ENCODE results near the gene ABHD16A.
"Not testable (repeated sequence)": the region's sequence is repeated elsewhere in the genome, so short reads cannot be mapped to it uniquely, and the experiment has no call there.

ABHD16A gene

GRCh38 chr6:31713991-31714684 lies 11.0 kb upstream of the ABHD16A start:
- no peak for DNase-seq

- no peak for DNase-seq
Measured at GRCh38 chr6:31713465-31713864, 10.3 kb upstream of the ABHD16A start.

- no peak for DNase-seq
Measured at GRCh38 chr6:31712296-31712695, 9.2 kb upstream of the ABHD16A start.

- no peak for DNase-seq
Measured at GRCh38 chr6:31711233-31711632, 8.1 kb upstream of the ABHD16A start.

GRCh38 chr6:31710523-31711219 lies 7.5 kb upstream of the ABHD16A start:
- DNase-seq: no peak

GRCh38 chr6:31709157-31709556 lies 6.0 kb upstream of the ABHD16A start:
- not testable (repeated sequence) for DNase-seq

- no peak for DNase-seq
Measured at GRCh38 chr6:31708224-31708623, 5.1 kb upstream of the ABHD16A start.

GRCh38 chr6:31707701-31708100 lies 4.6 kb upstream of the ABHD16A start:
- DNase-seq: no peak

- no peak for DNase-seq
Measured at GRCh38 chr6:31706599-31706998, 3.5 kb upstream of the ABHD16A start, which contains the start of gene LY6G6F. TSS of gene LY6G6F (plus strand) at chr6:31706866. CDS start at chr6:31706907, 41 bp downstream.

- DNase-seq: no peak
Measured at GRCh38 chr6:31705931-31706330, 2.8 kb upstream of the ABHD16A start.

GRCh38 chr6:31702405-31702818 lies 712 bp downstream of the ABHD16A start:
- DNase-seq: no peak

GRCh38 chr6:31701666-31702404 lies 1.3 kb downstream of the ABHD16A start:
- DNase-seq: no peak

GRCh38 chr6:31700740-31701401 lies 2.3 kb downstream of the ABHD16A start:
- no peak for DNase-seq

- no peak for DNase-seq
Measured at GRCh38 chr6:31697555-31697954, 5.6 kb downstream of the ABHD16A start.

- DNase-seq: no peak
Measured at GRCh38 chr6:31693535-31693934, 9.6 kb downstream of the ABHD16A start.

GRCh38 chr6:31692886-31693285 lies 10.2 kb downstream of the ABHD16A start:
- DNase-seq: no peak

- no peak for DNase-seq
Measured at GRCh38 chr6:31692353-31692752, 10.8 kb downstream of the ABHD16A start.

- no peak for DNase-seq
Measured at GRCh38 chr6:31691564-31692108, 11.5 kb downstream of the ABHD16A start.

- DNase-seq: no peak
Measured at GRCh38 chr6:31691078-31691463, 12.1 kb downstream of the ABHD16A start.

GRCh38 chr6:31690231-31691077 lies 12.7 kb downstream of the ABHD16A start:
- no peak for DNase-seq

- no peak for DNase-seq
Measured at GRCh38 chr6:31689249-31690110, 13.6 kb downstream of the ABHD16A start.

Measured in amniotic stem cell (primary cell).